B cell (primary cell): ENCODE results near the gene NTM. TPM values are rescaled to one million over a fixed set of nuclear protein-coding genes. Genes with fewer than 3 reads are reported as not detected.

Experiments used
- ATAC-seq: fragments of 200-7000 bp; cut with Tn5 transposase; one replicate; pipeline ENCODE4 v1.10.0; 2021; ENCODE audit warnings: low read depth, mild to moderate bottlenecking, moderate number of reproducible peaks, moderate library complexity
- CTCF ChIA-PET: fragments of 350-600 bp; sonication (Branson Sonifier 250); formaldehyde crosslinking; loops from one replicate; lab custom pipeline; 2021; ENCODE audit warnings: antibody characterized with exemption, inconsistent platforms; lab: Charles Lee
- POLR2A ChIA-PET: fragments of 350-600 bp; sonication (Branson Sonifier 250); formaldehyde crosslinking; loops from one replicate; lab custom pipeline; 2021; ENCODE audit warnings: antibody characterized with exemption; lab: Charles Lee
- DNase-seq: peaks from one replicate; pipeline ENCODE4 v3.0.0; 2013
- H2AFZ ChIP-seq: 2 replicates; pipeline ENCODE4 v1.6.1; 2012; ENCODE audit warnings: mild to moderate bottlenecking, low read depth, low read length; ENCODE audit not compliant: insufficient read depth, poor library complexity, severe bottlenecking
- H3K27ac ChIP-seq, 2 donors: 1 replicate in 1 of 2; 2 replicates in 1 of 2; pipeline ENCODE4 v1.5.1; 2012 to 2013; ENCODE audit warnings: low read length in 2 of 2, mild to moderate bottlenecking in 2 of 2, moderate library complexity in 1 of 2
- H3K27me3 ChIP-seq, 4 experiments: fragments of 200-600 bp in 1 of 4; sonication (generic) in 1 of 4; replicated peaks in 1 of 4; 1 replicate in 2 of 4; 2 replicates in 2 of 4; pipeline versions ENCODE4 v1.6.1 to v1.7.0; 2013 to 2016; ENCODE audit warnings: low read length in 3 of 4, mild to moderate bottlenecking in 2 of 4, mixed read lengths in 1 of 4, moderate library complexity in 1 of 4; ENCODE audit not compliant: insufficient read depth in 4 of 4, control insufficient read depth in 3 of 4; ENCODE audit errors: control extremely low read depth in 1 of 4
- H3K36me3 ChIP-seq, 2 experiments: replicated peaks in 1 of 2; 1 replicate in 1 of 2; 2 replicates in 1 of 2; pipeline versions ENCODE4 v1.6.1 to v1.7.1; 2013; ENCODE audit warnings: low read length in 1 of 2; ENCODE audit not compliant: insufficient read depth in 2 of 2, control insufficient read depth in 1 of 2; ENCODE audit errors: control extremely low read depth in 1 of 2, extremely low read depth in 1 of 2
- H3K4me1 ChIP-seq, 2 donors: fragments of 200-600 bp in 1 of 2; sonication (generic) in 1 of 2; 1 replicate in 1 of 2; 2 replicates in 1 of 2; pipeline versions ENCODE4 v1.5.1 to v1.6.1; 2013 to 2017; ENCODE audit warnings: low read length in 2 of 2; ENCODE audit not compliant: control insufficient read depth in 2 of 2, insufficient read depth in 2 of 2
- H3K4me2 ChIP-seq: replicated peaks from 2 replicates; pipeline ENCODE3; 2012; ENCODE audit warnings: mild to moderate bottlenecking, low read depth, low read length; ENCODE audit not compliant: poor library complexity, severe bottlenecking
- H3K4me3 ChIP-seq, 5 experiments: fragments of 200-600 bp in 1 of 5; sonication (generic) in 1 of 5; 1 replicate in 3 of 5; 2 replicates in 2 of 5; pipeline versions ENCODE4 v1.5.1 to v1.7.0; 2011 to 2016; ENCODE audit warnings: low read length in 4 of 5, mild to moderate bottlenecking in 4 of 5, low read depth in 2 of 5, control low read depth in 1 of 5, moderate library complexity in 1 of 5; ENCODE audit not compliant: insufficient read depth in 1 of 5; ENCODE audit errors: control extremely low read depth in 1 of 5, extremely low read depth in 1 of 5
- H3K79me2 ChIP-seq: fragments of 200-600 bp; sonication (generic); one replicate; pipeline ENCODE4 v1.6.0; 2016; ENCODE audit warnings: low read length; ENCODE audit not compliant: control insufficient read depth, insufficient read depth
- H3K9ac ChIP-seq: fragments of 200-600 bp; sonication (generic); 2 replicates; pipeline ENCODE4 v1.6.1; 2017; ENCODE audit warnings: mild to moderate bottlenecking, low read length, moderate library complexity
- H3K9me3 ChIP-seq, 3 donors: one replicate each; pipeline versions ENCODE4 v1.6.1 to v1.7.1; 2013; ENCODE audit warnings: low read length in 2 of 3; ENCODE audit not compliant: control insufficient read depth in 2 of 3, insufficient read depth in 1 of 3; ENCODE audit errors: control extremely low read depth in 1 of 3
- H4K20me1 ChIP-seq: 2 replicates; pipeline ENCODE4 v1.6.0; 2012; ENCODE audit warnings: mild to moderate bottlenecking, low read length; ENCODE audit not compliant: insufficient read depth, control insufficient read depth, poor library complexity, severe bottlenecking
- H3K27ac Mint-ChIP-seq: one replicate; pipeline ENCODE4 v1.8.0; 2021; ENCODE audit warnings: mixed read lengths
- H3K27me3 Mint-ChIP-seq: one replicate; pipeline ENCODE4 v1.8.0; 2021; ENCODE audit warnings: mixed read lengths
- H3K4me1 Mint-ChIP-seq: one replicate; pipeline ENCODE4 v1.8.0; 2021; ENCODE audit warnings: mixed read lengths
- H3K4me3 Mint-ChIP-seq: one replicate; pipeline ENCODE4 v1.8.0; 2021; ENCODE audit warnings: mixed read lengths
- H3K9me3 Mint-ChIP-seq: one replicate; pipeline ENCODE4 v1.8.0; 2022; ENCODE audit warnings: mixed read lengths; ENCODE audit not compliant: insufficient read depth
- EZH2 ChIP-seq: IDR thresholded peaks from 2 replicates; pipeline ENCODE4 v1.6.1; 2012; ENCODE audit warnings: borderline replicate concordance, low read depth, mild to moderate bottlenecking, moderate library complexity, low read length; ENCODE audit not compliant: insufficient read depth, poor library complexity, severe bottlenecking
- WGBS: methylation state at CpG from one replicate; pipeline ENCODE4 v1.1.5; 2013; ENCODE audit warnings: missing lambda C conversion rate; ENCODE audit not compliant: insufficient coverage; 5-methylcytosine and 5-hydroxymethylcytosine counted together
- intact Hi-C: fragments of 100-400 bp; cut with micrococcal nuclease; formaldehyde crosslinking; loops from one replicate; pipeline ENCODE4 v1.10.0; 2022
- polyA plus RNA-seq: library from polyadenylated mRNA; depleted of rRNA; stranded (reverse); fragments of >200 nt; gene quantifications from 2 replicates; pipeline ENCODE4 v1.2.3, GENCODE V29; 2012
- total RNA-seq, 2 donors: library from RNA; stranded (reverse); fragments of 120-200 nt in 1 of 2; gene quantifications; 1 replicate in 1 of 2; 2 replicates in 1 of 2; pipeline versions ENCODE4 v1.2.3 to v1.2.4, GENCODE V29; 2013 to 2022
- TF ChIP-seq, protein P1 (sequence below): fragments of 200-600 bp; IDR thresholded peaks from one replicate; pipeline ENCODE4 v1.8.0; 2022; ENCODE audit warnings: antibody characterized with exemption, mild to moderate bottlenecking

The NTM gene
- total and polyA plus RNA-seq, 2 donors (not counting 1 experiment from before 2014, with no cell fraction given), result not detected

DNA sequence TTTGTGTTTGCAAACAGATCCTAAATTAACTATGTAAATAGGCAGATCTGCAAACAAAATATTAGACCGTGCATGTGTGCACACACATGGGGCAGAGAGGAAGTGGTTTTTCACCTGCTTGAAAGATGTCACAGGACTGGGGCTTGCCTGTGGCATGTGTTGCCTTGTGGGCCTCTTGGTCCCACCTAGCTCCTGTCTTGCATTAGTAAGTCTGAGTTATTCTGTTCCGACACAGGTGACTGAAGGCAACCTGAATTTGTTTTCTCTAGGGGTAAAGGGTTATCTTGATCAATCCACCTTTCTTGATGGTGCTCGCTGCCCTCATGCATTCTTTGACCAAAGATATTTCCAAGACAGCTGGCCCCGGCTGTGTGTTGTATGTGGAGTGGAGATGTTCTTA is 667.5 kb downstream of the NTM start:
- TF ChIP-seq, protein P1, sequence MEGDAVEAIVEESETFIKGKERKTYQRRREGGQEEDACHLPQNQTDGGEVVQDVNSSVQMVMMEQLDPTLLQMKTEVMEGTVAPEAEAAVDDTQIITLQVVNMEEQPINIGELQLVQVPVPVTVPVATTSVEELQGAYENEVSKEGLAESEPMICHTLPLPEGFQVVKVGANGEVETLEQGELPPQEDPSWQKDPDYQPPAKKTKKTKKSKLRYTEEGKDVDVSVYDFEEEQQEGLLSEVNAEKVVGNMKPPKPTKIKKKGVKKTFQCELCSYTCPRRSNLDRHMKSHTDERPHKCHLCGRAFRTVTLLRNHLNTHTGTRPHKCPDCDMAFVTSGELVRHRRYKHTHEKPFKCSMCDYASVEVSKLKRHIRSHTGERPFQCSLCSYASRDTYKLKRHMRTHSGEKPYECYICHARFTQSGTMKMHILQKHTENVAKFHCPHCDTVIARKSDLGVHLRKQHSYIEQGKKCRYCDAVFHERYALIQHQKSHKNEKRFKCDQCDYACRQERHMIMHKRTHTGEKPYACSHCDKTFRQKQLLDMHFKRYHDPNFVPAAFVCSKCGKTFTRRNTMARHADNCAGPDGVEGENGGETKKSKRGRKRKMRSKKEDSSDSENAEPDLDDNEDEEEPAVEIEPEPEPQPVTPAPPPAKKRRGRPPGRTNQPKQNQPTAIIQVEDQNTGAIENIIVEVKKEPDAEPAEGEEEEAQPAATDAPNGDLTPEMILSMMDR, result no peak
- TF ChIP-seq EZH2, result no peak
- Histone ChIP-seq H2AFZ (no peak overlapping the region), H3K27ac (no peak overlapping the region), H3K27me3 (no peaks in the 10 kb centered on the region), H3K9ac (no peak overlapping the region), H4K20me1 (no peaks in the 10 kb centered on the region), H3K79me2 (no peaks in the 10 kb centered on the region), H3K36me3 (no peaks in the 10 kb centered on the region), H3K9me3 (peaks cover 0 to 6% (median 0%) of the 10 kb centered on the region in 3 donors), H3K4me3 (no peak overlapping the region), H3K4me1 (no peaks in the 10 kb centered on the region), H3K4me2 (no peak overlapping the region)
- intact Hi-C loops, result no loop called here
- DNase-seq (no peak), ATAC-seq (no peak)
- CTCF ChIA-PET, result no interaction called here
- Mint-ChIP-seq H3K9me3 (no peaks in the 10 kb centered on the region), H3K27ac (no peak overlapping the region), H3K4me1 (no peaks in the 10 kb centered on the region), H3K27me3 (no peaks in the 10 kb centered on the region), H3K4me3 (no peak overlapping the region)
- POLR2A ChIA-PET, result no interaction called here
- WGBS, result 58% methylated on average over 3 of the region's 4 CpGs

DNA sequence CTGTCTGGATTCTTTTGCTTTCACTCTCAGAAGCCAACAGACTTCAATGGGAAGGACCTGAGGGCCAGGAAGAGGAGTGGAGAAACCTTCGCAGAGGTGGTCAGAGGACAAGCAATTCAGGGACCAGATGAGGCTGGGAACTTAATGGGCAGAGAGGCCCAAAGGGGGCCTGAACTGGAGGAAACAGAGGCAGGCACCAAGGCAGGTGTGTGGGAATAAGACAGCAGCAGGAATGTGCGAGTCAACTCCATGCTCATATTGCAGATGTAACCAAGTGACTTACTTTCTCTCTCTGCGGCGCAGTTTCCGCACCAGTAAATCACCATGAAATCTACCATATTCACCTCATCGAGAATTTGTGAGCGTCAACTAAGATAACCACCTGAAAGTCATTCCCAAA is 669.1 kb downstream of the NTM start:
- DNase-seq, result no peak
- CTCF ChIA-PET, result no interaction called here
- Histone ChIP-seq H3K9ac (no peak overlapping the region), H2AFZ (no peak overlapping the region), H3K27ac (no peak overlapping the region), H3K4me3 (no peak overlapping the region), H4K20me1 (no peaks in the 10 kb centered on the region), H3K79me2 (no peaks in the 10 kb centered on the region), H3K27me3 (no peaks in the 10 kb centered on the region), H3K4me2 (no peak overlapping the region), H3K4me1 (no peaks in the 10 kb centered on the region), H3K36me3 (no peaks in the 10 kb centered on the region), H3K9me3 (peaks cover 0 to 6% (median 0%) of the 10 kb centered on the region in 3 donors)
- TF ChIP-seq EZH2, result no peak
- TF ChIP-seq, protein P1, result no peak
- Mint-ChIP-seq H3K9me3 (peaks cover 2% of the 10 kb centered on the region), H3K27ac (no peak overlapping the region), H3K4me1 (no peaks in the 10 kb centered on the region), H3K4me3 (no peak overlapping the region), H3K27me3 (no peaks in the 10 kb centered on the region)
- intact Hi-C loops, result no loop called here
- 91% methylated on average over 7 of the region's 7 CpGs for WGBS
- ATAC-seq, result no peak
- POLR2A ChIA-PET, result no interaction called here
